Colonic mucosa (tissue), 4 donors: Measurements from ENCODE around the gene GIT2. TPM values are rescaled to one million over a fixed set of nuclear protein-coding genes. Genes with fewer than 3 reads are reported as not detected.
"Not testable (repeated sequence)": the region's sequence is repeated elsewhere in the genome, so short reads cannot be mapped to it uniquely, and the experiment has no call there.

ENCODE experiments used
- DNase-seq: peaks from one replicate; pipeline ENCODE4 v3.0.0-alpha.2; 2020
- H3K27ac ChIP-seq: fragments of 200-600 bp; one replicate; pipeline ENCODE4 v1.8.0; 2021
- H3K27me3 ChIP-seq: fragments of 200-600 bp; one replicate; pipeline ENCODE4 v1.8.0; 2021
- H3K36me3 ChIP-seq: fragments of 200-600 bp; one replicate; pipeline ENCODE4 v1.8.0; 2021
- H3K4me1 ChIP-seq: fragments of 200-600 bp; one replicate; pipeline ENCODE4 v1.8.0; 2021; ENCODE audit warnings: mild to moderate bottlenecking
- H3K4me3 ChIP-seq: fragments of 200-600 bp; one replicate; pipeline ENCODE4 v1.8.0; 2021
- H3K9ac ChIP-seq, 2 donors: one replicate each; pipeline ENCODE4 v1.7.0; 2013; ENCODE audit warnings: control low read depth in 2 of 2, low read depth in 2 of 2, low read length in 2 of 2
- H3K9me3 ChIP-seq: fragments of 200-600 bp; one replicate; pipeline ENCODE4 v1.8.0; 2021
- CTCF ChIP-seq: fragments of 200-600 bp; IDR thresholded peaks from one replicate; pipeline ENCODE4 v1.8.0; 2022; ENCODE audit warnings: antibody characterized with exemption, mild to moderate bottlenecking
- intact Hi-C: fragments of 100-400 bp; cut with DNase I; formaldehyde crosslinking; loops from one replicate; pipeline ENCODE4 v1.14.1; 2022
- total RNA-seq, 2 donors: library from RNA; stranded (reverse); fragmentation: NEBNext Ultra II Directional in 1 of 2; extraction: Animal tissue kit (Norgen Biotek cat#: 25700) in 1 of 2; gene quantifications; one replicate each; pipeline ENCODE4 v1.2.1, GENCODE V29; 2021
- donor health status: healthy.
- donor health status: DM: no; HTN: no; CAD: no.
- donor health status: DM: no; HTN: no; CAD: no.

The GIT2 gene
- total RNA-seq, 2 donors from 2014 or later: 23.3 to 26.8 TPM

- no peak for DNase-seq
- no peaks in the 10 kb centered on the region for H3K9me3 ChIP-seq
- no peak for TF ChIP-seq CTCF
- H3K36me3 ChIP-seq: peaks cover 6% of the 10 kb centered on the region
- no peaks in the 10 kb centered on the region for H3K4me1 ChIP-seq
- no peak overlapping the region for H3K27ac ChIP-seq
- intact Hi-C loops: loop anchor here (10.0 kb wide), 1 partner anchor 64 kb away; the partner anchor contains the start of genes ANKRD13A and GIT2
- no peaks in the 10 kb centered on the region for H3K27me3 ChIP-seq
- H3K9ac ChIP-seq: no peak overlapping the region
- H3K4me3 ChIP-seq: no peak overlapping the region
These were observed 65.0 kb downstream of the GIT2 start for GRCh38 chr12:109931143-109931542.

- Histone ChIP-seq H3K27ac (no peak overlapping the region), H3K36me3 (peaks cover 6% of the 10 kb centered on the region), H3K27me3 (no peaks in the 10 kb centered on the region), H3K9ac (no peak overlapping the region), H3K4me3 (no peak overlapping the region), H3K4me1 (no peaks in the 10 kb centered on the region), H3K9me3 (no peaks in the 10 kb centered on the region)
- intact Hi-C loops: loop anchor here (10.0 kb wide), 1 partner anchor 65 kb away; the partner anchor contains the start of genes ANKRD13A and GIT2
- TF ChIP-seq CTCF: no peak
- DNase-seq: no peak
These were observed 66.0 kb downstream of the GIT2 start for GRCh38 chr12:109930028-109930800.

GRCh38 chr12:109929326-109929725, 66.8 kb downstream of the GIT2 start:
- H3K27ac ChIP-seq, intact Hi-C loops, H3K9me3 ChIP-seq, DNase-seq, H3K9ac ChIP-seq, H3K4me1 ChIP-seq, H3K27me3 ChIP-seq, H3K36me3 ChIP-seq, H3K4me3 ChIP-seq: not testable (repeated sequence)

- Histone ChIP-seq H3K9me3 (no peaks in the 10 kb centered on the region), H3K9ac (no peak overlapping the region), H3K27me3 (no peaks in the 10 kb centered on the region), H3K27ac (no peak overlapping the region), H3K4me3 (no peak overlapping the region), H3K36me3 (peaks cover 2% of the 10 kb centered on the region), H3K4me1 (no peaks in the 10 kb centered on the region)
- intact Hi-C loops: no loop called here
- no peak for TF ChIP-seq CTCF
- no peak for DNase-seq
These were observed 68.0 kb downstream of the GIT2 start for GRCh38 chr12:109928058-109928656.

- H3K4me1 ChIP-seq: no peaks in the 10 kb centered on the region
- intact Hi-C loops: no loop called here
- H3K36me3 ChIP-seq: no peaks in the 10 kb centered on the region
- H3K9ac ChIP-seq: no peak overlapping the region
- no peaks in the 10 kb centered on the region for H3K27me3 ChIP-seq
- TF ChIP-seq CTCF: peak; percentile 56
- no peak overlapping the region for H3K4me3 ChIP-seq
- no peaks in the 10 kb centered on the region for H3K9me3 ChIP-seq
- DNase-seq: peak; percentile 40
- no peak overlapping the region for H3K27ac ChIP-seq
These were observed 68.5 kb downstream of the GIT2 start for GRCh38 chr12:109927622-109928021.
